Mammary epithelial cell (primary cell): ENCODE data around the gene TEX55.

Experiments
- CTCF ChIP-seq, 2 donors: IDR thresholded peaks in 1 of 2; conservative IDR thresholded peaks in 1 of 2; 2 replicates each; pipeline ENCODE4 v1.5.1; 2011 to 2012; ENCODE audit warnings: inconsistent platforms in 2 of 2, low read length in 2 of 2, mild to moderate bottlenecking in 2 of 2, control low read depth in 1 of 2, low read depth in 1 of 2; ENCODE audit not compliant: insufficient read depth in 1 of 2; ENCODE audit errors: extremely low read depth in 1 of 2
- EZH2 ChIP-seq: IDR thresholded peaks from 2 replicates; pipeline ENCODE4 v1.6.1; 2012; ENCODE audit warnings: low read length, inconsistent platforms, borderline replicate concordance

- TF ChIP-seq CTCF (conservative IDR thresholded peaks at IDR 0.05 in 1 of 2, IDR thresholded peaks at IDR 0.05 in 1 of 2; ENCODE audit: extremely low read depth in 1 of 2, insufficient read depth in 1 of 2, low read depth in 1 of 2, low read length in 2 of 2) (no peak), EZH2 (no peak)
Observed at GRCh38 chr3:119160361-119160760, 14.4 kb downstream of the TEX55 start.
